ENCODE data around the gene SFSWAP. TPM values are rescaled to one million over a fixed set of nuclear protein-coding genes. Genes with fewer than 3 reads are reported as not detected.

Gene SFSWAP
- total RNA-seq, 2 experiments from 2014 or later, result 51.3 TPM

- H3K9me3 Mint-ChIP-seq, result no peaks in the 10 kb centered on the region
- H3K4me3 Mint-ChIP-seq, result no peak overlapping the region
- CTCF ChIA-PET, result no interaction called here
- no peak for DNase-seq
- intact Hi-C loops (cut with micrococcal nuclease), result no loop called here
- peaks cover 28% of the 10 kb centered on the region for H3K36me3 Mint-ChIP-seq (ENCODE audit: low read depth)
- no peak overlapping the region for H3K27ac Mint-ChIP-seq
- no peaks in the 10 kb centered on the region for H3K27me3 Mint-ChIP-seq (ENCODE audit: low read depth)
- H3K4me1 Mint-ChIP-seq (ENCODE audit: low read depth), result no peaks in the 10 kb centered on the region
These were observed 71.2 kb downstream of the SFSWAP start for GRCh38 chr12:131782061-131782460.

- intact Hi-C loops (cut with micrococcal nuclease), result no loop called here
- Mint-ChIP-seq H3K9me3 (no peaks in the 10 kb centered on the region), H3K27me3 (ENCODE audit: low read depth) (no peaks in the 10 kb centered on the region), H3K4me1 (ENCODE audit: low read depth) (no peaks in the 10 kb centered on the region), H3K27ac (peak overlapping the region; percentile 63), H3K4me3 (no peak overlapping the region), H3K36me3 (ENCODE audit: low read depth) (peaks cover 16% of the 10 kb centered on the region)
- DNase-seq, result no peak
- CTCF ChIA-PET, result interaction anchor here (0.6 kb wide), 1 partner anchor 29 kb away, joined by 4 read pairs; no protein-coding TSS in a partner anchor
These were observed 73.1 kb downstream of the SFSWAP start for GRCh38 chr12:131783915-131784541.

- no peaks in the 10 kb centered on the region for H3K27me3 Mint-ChIP-seq (ENCODE audit: low read depth)
- CTCF ChIA-PET, result interaction anchor here (0.6 kb wide), 2 partner anchors 30 to 59 kb away, joined by 4 to 5 read pairs; no protein-coding TSS in a partner anchor
- H3K27ac Mint-ChIP-seq, result no peak overlapping the region
- no peaks in the 10 kb centered on the region for H3K9me3 Mint-ChIP-seq
- intact Hi-C loops (cut with micrococcal nuclease), result no loop called here
- DNase-seq, result no peak
- no peaks in the 10 kb centered on the region for H3K4me1 Mint-ChIP-seq (ENCODE audit: low read depth)
- H3K36me3 Mint-ChIP-seq (ENCODE audit: low read depth), result peaks cover 21% of the 10 kb centered on the region
- no peak overlapping the region for H3K4me3 Mint-ChIP-seq
These were observed 74.2 kb downstream of the SFSWAP start for GRCh38 chr12:131784909-131785762.

GRCh38 chr12:131785763-131786330, 75.0 kb downstream of the SFSWAP start:
- Mint-ChIP-seq H3K27me3 (ENCODE audit: low read depth) (no peaks in the 10 kb centered on the region), H3K9me3 (no peaks in the 10 kb centered on the region), H3K36me3 (ENCODE audit: low read depth) (peaks cover 24% of the 10 kb centered on the region), H3K27ac (peak overlapping the region; percentile 16), H3K4me1 (ENCODE audit: low read depth) (no peaks in the 10 kb centered on the region), H3K4me3 (no peak overlapping the region)
- CTCF ChIA-PET, result no interaction called here
- intact Hi-C loops (cut with micrococcal nuclease), result no loop called here
- no peak for DNase-seq

GRCh38 chr12:131786331-131786730, 75.4 kb downstream of the SFSWAP start:
- no peaks in the 10 kb centered on the region for H3K9me3 Mint-ChIP-seq
- CTCF ChIA-PET, result no interaction called here
- no peak for DNase-seq
- peaks cover 25% of the 10 kb centered on the region for H3K36me3 Mint-ChIP-seq (ENCODE audit: low read depth)
- H3K4me1 Mint-ChIP-seq (ENCODE audit: low read depth), result no peaks in the 10 kb centered on the region
- H3K4me3 Mint-ChIP-seq, result no peak overlapping the region
- no peaks in the 10 kb centered on the region for H3K27me3 Mint-ChIP-seq (ENCODE audit: low read depth)
- H3K27ac Mint-ChIP-seq, result no peak overlapping the region
- intact Hi-C loops (cut with micrococcal nuclease), result no loop called here

- intact Hi-C loops (cut with micrococcal nuclease), result no loop called here
- Mint-ChIP-seq H3K9me3 (no peaks in the 10 kb centered on the region), H3K36me3 (ENCODE audit: low read depth) (peaks cover 27% of the 10 kb centered on the region), H3K4me3 (no peak overlapping the region), H3K27me3 (ENCODE audit: low read depth) (no peaks in the 10 kb centered on the region), H3K27ac (no peak overlapping the region), H3K4me1 (ENCODE audit: low read depth) (no peaks in the 10 kb centered on the region)
- CTCF ChIA-PET, result no interaction called here
- no peak for DNase-seq
These were observed 76.3 kb downstream of the SFSWAP start for GRCh38 chr12:131787143-131787660.

- Mint-ChIP-seq H3K9me3 (no peaks in the 10 kb centered on the region), H3K36me3 (ENCODE audit: low read depth) (peaks cover 27% of the 10 kb centered on the region), H3K27ac (no peak overlapping the region), H3K4me1 (ENCODE audit: low read depth) (no peaks in the 10 kb centered on the region), H3K4me3 (no peak overlapping the region), H3K27me3 (ENCODE audit: low read depth) (no peaks in the 10 kb centered on the region)
- intact Hi-C loops (cut with micrococcal nuclease), result no loop called here
- CTCF ChIA-PET, result no interaction called here
- DNase-seq, result no peak
These were observed 77.2 kb downstream of the SFSWAP start for GRCh38 chr12:131788070-131788469.

- no peaks in the 10 kb centered on the region for H3K4me1 Mint-ChIP-seq (ENCODE audit: low read depth)
- H3K36me3 Mint-ChIP-seq (ENCODE audit: low read depth), result peaks cover 27% of the 10 kb centered on the region
- H3K27ac Mint-ChIP-seq, result no peak overlapping the region
- no peaks in the 10 kb centered on the region for H3K9me3 Mint-ChIP-seq
- no peak for DNase-seq
- no peak overlapping the region for H3K4me3 Mint-ChIP-seq
- CTCF ChIA-PET, result interaction anchor here (0.6 kb wide), 1 partner anchor 213 kb away, joined by 5 read pairs; no protein-coding TSS in a partner anchor
- H3K27me3 Mint-ChIP-seq (ENCODE audit: low read depth), result no peaks in the 10 kb centered on the region
- intact Hi-C loops (cut with micrococcal nuclease), result no loop called here
These were observed 78.7 kb downstream of the SFSWAP start for GRCh38 chr12:131789638-131790037.

- CTCF ChIA-PET, result no interaction called here
- intact Hi-C loops (cut with micrococcal nuclease), result no loop called here
- peaks cover 31% of the 10 kb centered on the region for H3K36me3 Mint-ChIP-seq (ENCODE audit: low read depth)
- no peaks in the 10 kb centered on the region for H3K9me3 Mint-ChIP-seq
- H3K4me1 Mint-ChIP-seq (ENCODE audit: low read depth), result no peaks in the 10 kb centered on the region
- H3K4me3 Mint-ChIP-seq, result no peak overlapping the region
- H3K27ac Mint-ChIP-seq, result no peak overlapping the region
- no peak for DNase-seq
- no peaks in the 10 kb centered on the region for H3K27me3 Mint-ChIP-seq (ENCODE audit: low read depth)
These were observed 82.5 kb downstream of the SFSWAP start for GRCh38 chr12:131793243-131794022.

GRCh38 chr12:131794061-131794460, 83.2 kb downstream of the SFSWAP start:
- CTCF ChIA-PET, result no interaction called here
- Mint-ChIP-seq H3K4me3 (no peak overlapping the region), H3K27ac (no peak overlapping the region), H3K27me3 (ENCODE audit: low read depth) (no peaks in the 10 kb centered on the region), H3K9me3 (no peaks in the 10 kb centered on the region), H3K4me1 (ENCODE audit: low read depth) (no peaks in the 10 kb centered on the region), H3K36me3 (ENCODE audit: low read depth) (peaks cover 31% of the 10 kb centered on the region)
- no peak for DNase-seq
- intact Hi-C loops (cut with micrococcal nuclease), result no loop called here

GRCh38 chr12:131794573-131794972, 83.7 kb downstream of the SFSWAP start:
- CTCF ChIA-PET, result no interaction called here
- Mint-ChIP-seq H3K27ac (no peak overlapping the region), H3K4me3 (no peak overlapping the region), H3K36me3 (ENCODE audit: low read depth) (peaks cover 34% of the 10 kb centered on the region), H3K9me3 (no peaks in the 10 kb centered on the region), H3K27me3 (ENCODE audit: low read depth) (no peaks in the 10 kb centered on the region), H3K4me1 (ENCODE audit: low read depth) (no peaks in the 10 kb centered on the region)
- intact Hi-C loops (cut with micrococcal nuclease), result no loop called here
- DNase-seq, result no peak

GRCh38 chr12:131795064-131795463, 84.2 kb downstream of the SFSWAP start:
- H3K27me3 Mint-ChIP-seq (ENCODE audit: low read depth), result no peaks in the 10 kb centered on the region
- intact Hi-C loops (cut with micrococcal nuclease), result no loop called here
- H3K4me3 Mint-ChIP-seq, result no peak overlapping the region
- H3K27ac Mint-ChIP-seq, result peak overlapping the region; percentile 56
- no peak for DNase-seq
- no peaks in the 10 kb centered on the region for H3K4me1 Mint-ChIP-seq (ENCODE audit: low read depth)
- no peaks in the 10 kb centered on the region for H3K9me3 Mint-ChIP-seq
- H3K36me3 Mint-ChIP-seq (ENCODE audit: low read depth), result peaks cover 33% of the 10 kb centered on the region
- CTCF ChIA-PET, result no interaction called here

Measured in activated naive CD4-positive, alpha-beta T cell treated with anti-CD3 and anti-CD28 coated beads for 36 hours (primary cell).